Measurements from ENCODE around the gene MTHFD2L. TPM values are rescaled to one million over a fixed set of nuclear protein-coding genes. Genes with fewer than 3 reads are reported as not detected.

Gene MTHFD2L
- polyA plus RNA-seq, 3 donors = 4.3 to 7.0 (median 4.8) TPM

DNA sequence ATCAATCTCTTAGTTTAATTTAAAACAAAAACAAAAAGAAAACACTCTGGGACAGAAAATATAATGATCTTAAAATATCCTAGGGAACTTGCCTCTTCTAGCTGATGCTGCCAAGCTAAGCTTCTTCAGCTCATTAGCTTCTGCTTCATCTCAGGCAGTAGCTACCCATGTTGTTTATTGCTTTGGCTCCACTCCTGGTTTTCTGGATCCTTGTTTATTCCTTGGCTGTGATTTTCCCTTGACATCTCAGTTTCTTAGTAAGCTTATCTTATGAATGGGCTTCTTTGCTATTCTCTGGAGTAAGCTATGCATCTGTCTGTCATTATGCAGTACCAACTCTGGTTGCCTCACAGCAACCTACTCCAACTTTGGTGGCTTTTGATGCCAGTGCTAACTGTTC lies 5.1 kb upstream of the MTHFD2L start:
- no peak overlapping the region for H3K4me2 ChIP-seq (replicated peaks; ENCODE audit: extremely low read depth, low read length, poor library complexity, severe bottlenecking)
- H3K79me2 ChIP-seq (ENCODE audit: insufficient read depth, low read length) = no peaks in the 10 kb centered on the region
- no peaks in the 10 kb centered on the region for H4K20me1 ChIP-seq (ENCODE audit: insufficient read depth, low read length)
- no peak overlapping the region for H3K9ac ChIP-seq (ENCODE audit: insufficient read depth, low read length, poor library complexity, severe bottlenecking)
- H2AFZ ChIP-seq (ENCODE audit: insufficient read depth, low read depth, low read length, poor library complexity, severe bottlenecking) = no peak overlapping the region
- Mint-ChIP-seq H3K27ac (no peak overlapping the region), H3K4me1 (peaks cover 5% of the 10 kb centered on the region), H3K9me3 (no peaks in the 10 kb centered on the region), H3K27me3 (ENCODE audit: low read depth in 3 of 3) (peaks cover 0 to 1% (median 0%) of the 10 kb centered on the region in 3 donors), H3K4me3 (no peak overlapping the region), H3K36me3 (no peaks in the 10 kb centered on the region)
- H3K4me3 ChIP-seq (replicated peaks in 1 of 3; ENCODE audit: low read depth in 2 of 3, low read length in 3 of 3) = no peak overlapping the region
- H3K4me1 ChIP-seq (ENCODE audit: control insufficient read depth in 1 of 2, insufficient read depth in 2 of 2, low read length in 2 of 2) = peaks cover 5 to 7% of the 10 kb centered on the region in 2 donors
- H3K36me3 ChIP-seq (replicated peaks in 1 of 2; ENCODE audit: control insufficient read depth in 1 of 2, insufficient read depth in 2 of 2, low read length in 2 of 2) = no peaks in the 10 kb centered on the region
- no peaks in the 10 kb centered on the region for H3K27me3 ChIP-seq (ENCODE audit: control insufficient read depth in 2 of 2, insufficient read depth in 2 of 2, low read length in 2 of 2)
- intact Hi-C loops (cut with micrococcal nuclease) = no loop called here
- TF ChIP-seq, protein P1, sequence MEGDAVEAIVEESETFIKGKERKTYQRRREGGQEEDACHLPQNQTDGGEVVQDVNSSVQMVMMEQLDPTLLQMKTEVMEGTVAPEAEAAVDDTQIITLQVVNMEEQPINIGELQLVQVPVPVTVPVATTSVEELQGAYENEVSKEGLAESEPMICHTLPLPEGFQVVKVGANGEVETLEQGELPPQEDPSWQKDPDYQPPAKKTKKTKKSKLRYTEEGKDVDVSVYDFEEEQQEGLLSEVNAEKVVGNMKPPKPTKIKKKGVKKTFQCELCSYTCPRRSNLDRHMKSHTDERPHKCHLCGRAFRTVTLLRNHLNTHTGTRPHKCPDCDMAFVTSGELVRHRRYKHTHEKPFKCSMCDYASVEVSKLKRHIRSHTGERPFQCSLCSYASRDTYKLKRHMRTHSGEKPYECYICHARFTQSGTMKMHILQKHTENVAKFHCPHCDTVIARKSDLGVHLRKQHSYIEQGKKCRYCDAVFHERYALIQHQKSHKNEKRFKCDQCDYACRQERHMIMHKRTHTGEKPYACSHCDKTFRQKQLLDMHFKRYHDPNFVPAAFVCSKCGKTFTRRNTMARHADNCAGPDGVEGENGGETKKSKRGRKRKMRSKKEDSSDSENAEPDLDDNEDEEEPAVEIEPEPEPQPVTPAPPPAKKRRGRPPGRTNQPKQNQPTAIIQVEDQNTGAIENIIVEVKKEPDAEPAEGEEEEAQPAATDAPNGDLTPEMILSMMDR (IDR thresholded peaks at IDR 0.05) = no peak
- no peak overlapping the region for H3K27ac ChIP-seq (ENCODE audit: low read depth in 1 of 2, low read length in 2 of 2)
- no peaks in the 10 kb centered on the region for H3K9me3 ChIP-seq (replicated peaks in 1 of 2; ENCODE audit: control insufficient read depth in 1 of 2, insufficient read depth in 1 of 2, low read length in 2 of 2)
- DNase-seq = no peak

DNA sequence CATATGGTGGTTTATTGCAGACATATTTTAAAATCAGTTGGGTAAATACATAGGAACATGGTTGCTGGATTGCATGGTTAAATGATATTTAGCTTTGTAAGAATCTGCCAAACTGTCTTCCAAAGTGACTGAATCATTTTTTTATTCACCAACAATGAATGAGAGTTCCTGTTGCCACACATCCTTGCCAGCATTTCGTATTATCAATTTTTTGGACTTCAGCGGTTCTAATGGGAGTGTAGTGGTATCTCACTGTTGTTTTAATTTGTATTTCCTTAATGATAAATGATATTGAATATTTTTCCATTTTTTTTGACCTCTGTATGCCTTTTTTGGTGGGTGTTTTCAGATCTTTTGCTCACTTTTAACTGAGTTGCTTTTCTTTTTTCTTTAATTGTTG lies 1.4 kb upstream of the MTHFD2L start:
- TF ChIP-seq, protein P1 (IDR thresholded peaks at IDR 0.05) = no peak
- Mint-ChIP-seq H3K36me3 (peaks cover 13 to 15% of the 10 kb centered on the region in 2 donors), H3K9me3 (no peaks in the 10 kb centered on the region), H3K4me1 (peaks cover 19% of the 10 kb centered on the region), H3K27ac (no peak overlapping the region), H3K4me3 (no peak overlapping the region), H3K27me3 (ENCODE audit: low read depth in 3 of 3) (no peaks in the 10 kb centered on the region)
- no peaks in the 10 kb centered on the region for H3K9me3 ChIP-seq (replicated peaks in 1 of 2; ENCODE audit: control insufficient read depth in 1 of 2, insufficient read depth in 1 of 2, low read length in 2 of 2)
- no peak overlapping the region for H2AFZ ChIP-seq (ENCODE audit: insufficient read depth, low read depth, low read length, poor library complexity, severe bottlenecking)
- no CpG with 5 or more reads among the region's 2 CpGs for WGBS (ENCODE audit: insufficient coverage)
- peaks cover 14 to 22% of the 10 kb centered on the region in 2 donors for H3K4me1 ChIP-seq (ENCODE audit: control insufficient read depth in 1 of 2, insufficient read depth in 2 of 2, low read length in 2 of 2)
- H3K27me3 ChIP-seq (ENCODE audit: control insufficient read depth in 2 of 2, insufficient read depth in 2 of 2, low read length in 2 of 2) = no peaks in the 10 kb centered on the region
- H4K20me1 ChIP-seq (ENCODE audit: insufficient read depth, low read length) = no peaks in the 10 kb centered on the region
- intact Hi-C loops (cut with micrococcal nuclease) = no loop called here
- H3K79me2 ChIP-seq (ENCODE audit: insufficient read depth, low read length) = peaks cover 17% of the 10 kb centered on the region
- no peak overlapping the region for H3K9ac ChIP-seq (ENCODE audit: insufficient read depth, low read length, poor library complexity, severe bottlenecking)
- H3K4me3 ChIP-seq (replicated peaks in 1 of 3; ENCODE audit: low read depth in 2 of 3, low read length in 3 of 3) = no peak overlapping the region
- DNase-seq = no peak
- no peak overlapping the region for H3K4me2 ChIP-seq (replicated peaks; ENCODE audit: extremely low read depth, low read length, poor library complexity, severe bottlenecking)
- peaks cover 4 to 11% of the 10 kb centered on the region in 2 donors for H3K36me3 ChIP-seq (replicated peaks in 1 of 2; ENCODE audit: control insufficient read depth in 1 of 2, insufficient read depth in 2 of 2, low read length in 2 of 2)
- H3K27ac ChIP-seq (ENCODE audit: low read depth in 1 of 2, low read length in 2 of 2) = no peak overlapping the region

Data from CD14-positive monocyte (primary cell).